Testis (tissue), 3 donors: ENCODE data around the gene CDK5RAP1. TPM values are rescaled to one million over a fixed set of nuclear protein-coding genes. Genes with fewer than 3 reads are reported as not detected.
"Not testable (repeated sequence)": the region's sequence is repeated elsewhere in the genome, so short reads cannot be mapped to it uniquely, and the experiment has no call there.

Experiments used
- DNase-seq: peaks from one replicate; pipeline ENCODE4 v3.0.0-alpha.2; 2019
- H3K27ac ChIP-seq, 2 donors: fragments of 200-600 bp; sonication (generic); one replicate each; pipeline ENCODE4 v1.5.1; 2019
- H3K27me3 ChIP-seq: fragments of 200-600 bp; sonication (generic); one replicate; pipeline ENCODE4 v1.5.1; 2019
- H3K36me3 ChIP-seq: fragments of 200-600 bp; sonication (generic); one replicate; pipeline ENCODE4 v1.5.1; 2017; ENCODE audit warnings: low read depth; ENCODE audit errors: missing control alignments
- H3K4me1 ChIP-seq: fragments of 200-600 bp; sonication (generic); one replicate; pipeline ENCODE4 v1.5.1; 2019
- H3K4me3 ChIP-seq, 2 donors: fragments of 200-600 bp; sonication (generic); one replicate each; pipeline ENCODE4 v1.5.1; 2017 to 2019
- H3K9me3 ChIP-seq: fragments of 200-600 bp; sonication (generic); one replicate; pipeline ENCODE4 v1.5.1; 2017
- CTCF ChIP-seq, 3 experiments: fragments of 450-650 bp in 2 of 3; fragments of 200-600 bp in 1 of 3; sonication (generic) in 1 of 3; IDR thresholded peaks; one replicate each; pipeline ENCODE4 v1.5.1; 2016 to 2019; ENCODE audit warnings: antibody characterized with exemption in 3 of 3, mild to moderate bottlenecking in 2 of 3, moderate library complexity in 1 of 3
- POLR2A ChIP-seq: fragments of 450-650 bp; IDR thresholded peaks from one replicate; pipeline ENCODE4 v1.6.1; 2017; ENCODE audit warnings: antibody characterized with exemption, mild to moderate bottlenecking, moderate library complexity
- WGBS, 2 donors: methylation state at CpG; one replicate each; pipeline ENCODE4 v1.1.5; 2018; 5-methylcytosine and 5-hydroxymethylcytosine counted together
- intact Hi-C: fragments of 100-400 bp; cut with DNase I; formaldehyde crosslinking; loops from one replicate; pipeline ENCODE4 v1.15.1; 2023; ENCODE audit warnings: low total_unique reads
- polyA plus RNA-seq: library from polyadenylated mRNA; stranded (reverse); fragments of 350-450 nt; fragmentation: Illumina TruSeq; extraction: RNeasy Lipid Tissue Mini Kit (QIAGEN cat#74804); gene quantifications from one replicate; pipeline ENCODE4 v1.2.3, GENCODE V29; 2014; ENCODE audit warnings: low read depth, low replicate concordance; ENCODE audit not compliant: insufficient read depth
- total RNA-seq, 2 donors: library from RNA; depleted of rRNA; stranded (reverse); fragments of >200 nt; gene quantifications; one replicate each; pipeline ENCODE4 v1.2.3, GENCODE V29; 2016

Gene CDK5RAP1
- total and polyA plus RNA-seq, 3 donors from 2014 or later, result 30.8 to 36.6 (median 35.9) TPM

GRCh38 chr20:33431797-33432381, 30.6 kb upstream of the CDK5RAP1 start:
- WGBS, 2 donors, result 40 to 59% methylated on average over 5 of the region's 5 CpGs
- H3K27me3 ChIP-seq, result no peaks in the 10 kb centered on the region
- peak overlapping the region; percentile 70 for H3K27ac ChIP-seq
- no peak for TF ChIP-seq POLR2A
- no peak for TF ChIP-seq CTCF (IDR thresholded peaks at IDR 0.05)
- peaks cover 24% of the 10 kb centered on the region for H3K4me1 ChIP-seq
- intact Hi-C loops, result no loop called here
- H3K9me3 ChIP-seq, result no peaks in the 10 kb centered on the region
- peak; percentile 81 for DNase-seq
- H3K36me3 ChIP-seq, result no peaks in the 10 kb centered on the region
- H3K4me3 ChIP-seq, result no peak overlapping the region

- H3K4me3 ChIP-seq, H3K36me3 ChIP-seq, H3K9me3 ChIP-seq, H3K27me3 ChIP-seq, intact Hi-C loops, DNase-seq: not testable (repeated sequence)
- peaks cover 23% of the 10 kb centered on the region for H3K4me1 ChIP-seq
- H3K27ac ChIP-seq, result peak overlapping the region; percentile 52 to 82
- WGBS, 2 donors, result 80 to 90% methylated on average over 11 of the region's 11 CpGs
These were observed 22.6 kb upstream of the CDK5RAP1 start for GRCh38 chr20:33423875-33424274.

- WGBS, 2 donors, result 47 to 54% methylated on average over 7 of the region's 7 CpGs
- no peak for TF ChIP-seq CTCF (IDR thresholded peaks at IDR 0.05)
- no peak for TF ChIP-seq POLR2A
- intact Hi-C loops, result no loop called here
These were observed 22.0 kb upstream of the CDK5RAP1 start for GRCh38 chr20:33423141-33423834.

GRCh38 chr20:33419140-33419974, 18.0 kb upstream of the CDK5RAP1 start:
- no peaks in the 10 kb centered on the region for H3K9me3 ChIP-seq
- intact Hi-C loops, result no loop called here
- WGBS, 2 donors, result 46 to 49% methylated on average over 7 of the region's 7 CpGs
- H3K36me3 ChIP-seq, result no peaks in the 10 kb centered on the region
- no peaks in the 10 kb centered on the region for H3K27me3 ChIP-seq
- no peak for TF ChIP-seq POLR2A
- DNase-seq, result peak; percentile 93
- H3K4me1 ChIP-seq, result peaks cover 24% of the 10 kb centered on the region
- peak overlapping the region; percentile 40 to 71 for H3K27ac ChIP-seq
- no peak overlapping the region for H3K4me3 ChIP-seq

More at GRCh38 chr20:33423141-33423834, 22.0 kb upstream of the CDK5RAP1 start:
- H3K4me3 ChIP-seq, result no peak overlapping the region
- peaks cover 24% of the 10 kb centered on the region for H3K4me1 ChIP-seq
- H3K27me3 ChIP-seq, result no peaks in the 10 kb centered on the region
- DNase-seq, result peak; percentile 48
- H3K36me3 ChIP-seq, result no peaks in the 10 kb centered on the region
- no peaks in the 10 kb centered on the region for H3K9me3 ChIP-seq
- peak overlapping the region; percentile 52 to 82 for H3K27ac ChIP-seq

- Histone ChIP-seq H3K4me1 (peaks cover 17% of the 10 kb centered on the region), H3K9me3 (no peaks in the 10 kb centered on the region), H3K27me3 (no peaks in the 10 kb centered on the region), H3K27ac (no peak overlapping the region), H3K4me3 (no peak overlapping the region), H3K36me3 (no peaks in the 10 kb centered on the region)
- TF ChIP-seq POLR2A, result no peak
- no peak for TF ChIP-seq CTCF (IDR thresholded peaks at IDR 0.05)
- intact Hi-C loops, result no loop called here
- no peak for DNase-seq
- 90% methylated on average over 3 of the region's 3 CpGs for WGBS, 2 donors
These were observed 16.7 kb upstream of the CDK5RAP1 start for GRCh38 chr20:33418033-33418432.
